Activated CD4-positive, alpha-beta T cell treated with anti-CD3 and anti-CD28 coated beads, Interleukin-2, Interleukin-6, amounts not matched to agents 100 ng/mL and 50 ng/mL, durations not matched to agents 16 hours and 8 hours (primary cell): ENCODE measurements around the gene SLC25A17.
"Not testable (repeated sequence)": the region's sequence is repeated elsewhere in the genome, so short reads cannot be mapped to it uniquely, and the experiment has no call there.

Source experiments
- DNase-seq: peaks from one replicate; pipeline ENCODE4 v3.0.0-alpha.2; 2020

SLC25A17 gene

GRCh38 chr22:40818192-40818746 lies 877 bp downstream of the SLC25A17 start:
- DNase-seq = peak; percentile 41

DNA sequence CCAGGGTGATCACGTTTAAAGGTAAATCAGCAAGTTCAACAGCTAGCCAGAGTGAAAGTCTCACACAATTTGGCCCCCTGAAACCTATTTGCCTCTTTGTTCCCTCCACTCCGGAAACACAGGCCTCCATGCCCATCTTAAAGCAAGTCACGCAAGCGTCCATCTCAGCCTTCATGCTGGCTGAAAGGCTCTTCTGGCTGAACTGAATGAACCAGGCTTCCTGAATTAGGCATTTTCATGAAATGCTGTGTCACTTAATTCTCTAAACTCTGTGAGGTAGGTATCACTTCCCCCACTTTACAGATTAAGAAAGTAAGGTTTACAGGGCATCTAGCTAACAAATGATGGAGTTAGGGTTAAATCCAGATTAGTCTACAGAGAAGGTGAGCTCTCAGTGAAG lies 1.4 kb downstream of the SLC25A17 start:
- no peak for DNase-seq

DNA sequence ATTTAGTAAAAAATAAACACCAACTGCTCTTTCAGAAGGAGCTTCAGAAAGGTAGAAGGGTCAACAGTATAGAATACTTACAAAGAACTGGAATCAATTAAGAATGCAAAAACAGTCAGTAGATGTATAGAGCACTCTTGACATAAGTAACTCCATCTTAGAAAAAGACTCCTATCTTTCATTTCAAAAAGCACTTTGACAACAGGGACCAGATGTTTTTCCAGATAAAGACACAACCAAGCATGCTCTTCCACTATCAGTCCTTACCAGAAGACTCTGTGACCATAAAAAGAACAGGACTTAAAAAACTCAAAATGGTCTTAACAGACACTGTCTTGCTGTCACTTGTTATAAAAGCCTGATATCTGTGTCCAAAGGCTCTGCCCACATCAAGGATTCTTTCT lies 5.2 kb downstream of the SLC25A17 start:
- no peak for DNase-seq

DNA sequence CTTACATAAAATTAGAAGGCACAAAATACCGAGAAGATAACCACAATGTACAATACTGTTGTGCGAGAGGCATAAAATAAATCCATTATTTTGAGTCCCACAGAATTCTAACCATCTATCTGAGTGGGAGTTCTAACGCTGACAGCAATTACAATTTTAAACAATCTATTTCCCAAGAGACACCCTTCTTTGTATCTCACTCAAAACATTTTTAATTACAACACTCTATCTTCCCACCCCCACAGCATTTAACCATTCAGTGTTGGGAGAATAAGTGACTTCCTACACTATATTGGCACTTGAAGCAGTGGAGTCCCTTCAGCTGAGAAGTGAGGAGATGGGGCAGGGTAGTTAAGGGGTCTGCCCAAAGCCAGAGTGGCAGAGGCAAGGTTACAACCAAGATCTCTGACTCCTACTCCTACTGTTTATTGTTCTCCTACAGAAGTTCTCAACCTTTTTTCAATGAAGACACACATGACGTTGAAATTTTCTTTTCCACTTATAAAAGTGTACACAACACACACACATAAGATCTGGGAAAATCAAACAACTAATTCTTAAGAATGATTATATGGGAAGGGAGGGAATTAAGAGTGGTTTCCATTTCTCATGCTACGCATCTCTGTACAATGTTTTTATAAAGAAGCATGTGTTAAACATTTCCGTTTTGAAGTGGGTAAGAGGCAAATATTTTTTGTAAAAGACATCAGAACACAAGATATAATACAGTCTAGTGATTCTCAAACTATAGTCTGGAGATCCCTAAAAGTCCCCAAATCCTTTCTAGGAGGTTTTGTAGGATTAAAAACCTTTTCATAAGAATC lies 10.9 kb downstream of the SLC25A17 start:
- DNase-seq = no peak

- no peak for DNase-seq
Measured at GRCh38 chr22:40806711-40807110, 12.4 kb downstream of the SLC25A17 start.

DNA sequence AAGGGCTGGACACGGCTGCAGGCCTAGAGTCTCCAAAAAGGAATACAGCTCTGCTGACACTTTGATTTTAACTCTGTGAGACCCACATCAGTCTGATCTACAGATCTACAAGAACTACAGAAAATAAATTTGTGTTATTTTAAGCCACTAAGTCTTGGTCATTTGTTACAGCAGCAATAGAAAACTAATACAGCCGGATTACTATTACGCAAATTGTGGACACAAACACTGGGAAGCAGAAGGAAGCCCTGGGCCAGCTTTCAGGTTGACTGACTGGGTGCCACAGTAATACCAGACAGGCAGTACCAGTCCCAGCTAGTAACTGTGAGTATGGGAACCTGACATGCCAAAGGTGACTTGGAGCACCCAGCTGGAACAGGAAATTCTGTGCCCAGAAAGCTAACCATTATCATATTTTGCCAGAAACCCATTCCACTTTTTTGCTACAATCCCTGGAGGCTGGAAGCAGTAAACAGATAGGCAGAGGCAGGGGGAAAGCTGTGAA lies 13.4 kb downstream of the SLC25A17 start:
- DNase-seq = no peak

DNA sequence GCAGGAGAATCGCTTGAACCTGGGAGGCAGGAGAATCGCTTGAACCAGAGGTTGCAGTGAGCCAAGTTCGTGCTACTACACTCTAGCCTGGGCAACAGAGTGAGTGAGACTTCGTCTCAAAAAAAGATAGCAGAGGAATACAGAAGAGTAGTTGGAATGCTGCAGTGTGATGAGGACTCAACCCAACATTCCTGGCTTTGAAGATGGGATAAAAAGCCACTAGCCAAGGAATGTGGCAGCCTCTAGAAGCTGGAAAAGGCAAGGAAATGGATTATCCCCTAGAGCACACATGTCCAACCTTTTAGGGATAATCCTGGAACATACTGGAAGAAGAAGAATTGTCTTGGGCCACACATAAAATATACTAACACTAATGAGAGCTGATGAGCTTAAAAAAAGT lies 13.9 kb downstream of the SLC25A17 start:
- DNase-seq = no peak

- no peak for DNase-seq
Measured at GRCh38 chr22:40803321-40803720, 15.8 kb downstream of the SLC25A17 start.

DNA sequence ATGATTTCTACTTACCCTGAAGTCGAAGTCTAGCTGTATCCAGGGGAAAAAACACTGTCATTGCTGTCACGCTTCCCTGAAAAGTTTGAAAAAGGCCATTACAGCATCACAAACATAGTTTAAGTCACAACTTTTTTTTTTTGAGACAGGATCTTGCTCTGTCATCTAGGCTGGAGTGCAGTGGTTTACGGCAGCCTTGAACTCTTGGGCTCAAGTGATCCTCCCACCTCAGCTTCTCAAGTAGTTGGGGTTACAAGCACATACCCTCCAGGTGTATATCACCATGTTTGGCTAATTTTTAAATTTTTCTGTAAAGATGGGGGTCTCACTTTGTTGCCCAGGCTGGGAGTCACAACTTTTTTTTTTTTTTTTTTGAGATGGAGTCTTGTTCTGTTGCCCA lies 20.1 kb downstream of the SLC25A17 start:
- DNase-seq = no peak

DNA sequence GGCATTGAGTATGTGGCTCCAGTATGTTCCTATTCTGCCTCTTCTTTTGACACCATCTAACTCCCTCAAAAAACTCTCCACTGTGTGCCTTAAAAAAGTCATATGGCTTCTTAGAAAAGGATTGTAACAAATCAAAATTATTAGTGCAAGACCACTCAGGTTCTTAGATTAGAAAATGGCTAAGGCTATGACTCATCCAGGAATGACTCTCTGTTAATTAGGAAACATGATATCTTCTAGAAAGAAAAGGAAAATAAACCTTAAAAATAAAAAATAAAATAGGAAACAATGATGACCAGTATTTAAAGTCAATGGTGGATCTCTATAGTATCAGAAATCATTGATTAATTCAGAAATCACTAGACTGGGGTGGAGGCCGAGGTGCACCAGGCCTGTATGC lies 21.7 kb downstream of the SLC25A17 start:
- no peak for DNase-seq

- no peak for DNase-seq
Measured at GRCh38 chr22:40792451-40792850, 26.7 kb downstream of the SLC25A17 start.

GRCh38 chr22:40791241-40791640 lies 27.9 kb downstream of the SLC25A17 start:
- no peak for DNase-seq

DNA sequence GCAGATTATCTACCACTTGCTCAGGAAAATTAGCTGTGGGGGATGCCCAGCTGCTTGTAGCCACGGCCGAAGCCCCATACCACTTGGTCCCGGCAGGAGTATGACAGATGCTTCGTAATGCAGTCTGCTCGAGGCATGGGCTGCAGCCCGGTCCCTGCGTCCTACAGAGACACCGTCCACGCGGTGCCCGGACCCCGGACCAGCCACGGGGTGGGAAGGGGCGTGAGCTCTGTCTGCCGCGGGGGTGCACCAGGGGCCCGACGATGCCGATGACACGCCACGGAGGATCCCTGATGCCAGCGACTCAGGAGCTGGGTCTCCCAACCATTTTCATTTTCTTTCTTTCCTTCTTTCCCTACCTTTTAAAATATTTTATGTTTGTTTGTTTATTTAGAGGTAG lies 30.0 kb downstream of the SLC25A17 start:
- no peak for DNase-seq

GRCh38 chr22:40782521-40782920 lies 36.6 kb downstream of the SLC25A17 start:
- no peak for DNase-seq

- DNase-seq = not testable (repeated sequence)
Measured at GRCh38 chr22:40781749-40782148, 37.4 kb downstream of the SLC25A17 start.

- DNase-seq = no peak
Measured at GRCh38 chr22:40769761-40770160, 49.4 kb downstream of the SLC25A17 start.

DNA sequence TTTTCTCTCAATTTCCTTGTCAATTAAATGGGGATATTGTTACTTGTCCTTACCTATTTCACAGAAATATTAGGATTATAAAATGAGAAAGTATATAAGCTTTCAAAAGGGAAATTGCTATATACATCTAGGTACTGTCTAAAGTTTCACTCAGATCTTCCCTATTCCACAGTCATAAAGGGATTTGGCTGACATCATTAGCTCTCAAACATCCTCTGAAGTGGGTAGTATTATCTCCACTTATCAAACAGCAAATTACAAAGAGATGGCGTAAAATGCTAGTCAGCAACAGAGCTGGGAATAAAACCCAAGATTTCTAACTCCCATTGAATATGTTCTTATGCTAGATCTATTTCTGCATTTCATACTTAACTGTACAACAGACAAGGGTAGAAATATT lies 50.9 kb downstream of the SLC25A17 start:
- peak; percentile 27 for DNase-seq

DNA sequence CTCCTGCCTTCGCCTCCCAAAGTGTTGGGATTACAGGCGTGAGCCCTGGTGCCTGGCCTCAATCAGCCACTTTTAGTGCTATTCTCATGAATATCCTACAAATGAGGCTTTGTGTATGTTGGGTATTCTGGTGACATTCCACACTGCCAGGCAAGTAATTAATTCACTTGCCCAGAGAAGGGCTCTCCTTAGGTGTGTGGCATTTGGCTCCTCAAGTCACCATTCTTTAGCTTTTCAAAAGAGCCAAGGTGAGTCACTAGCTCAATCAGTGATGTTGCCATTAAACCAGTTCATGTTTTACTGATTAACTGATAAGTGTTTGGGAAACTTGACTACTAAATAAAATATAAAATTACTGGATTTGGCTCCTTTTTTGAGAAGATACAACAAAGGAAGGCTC lies 52.2 kb downstream of the SLC25A17 start:
- DNase-seq = no peak

- no peak for DNase-seq
Measured at GRCh38 chr22:40764763-40765441, 54.2 kb downstream of the SLC25A17 start.

DNA sequence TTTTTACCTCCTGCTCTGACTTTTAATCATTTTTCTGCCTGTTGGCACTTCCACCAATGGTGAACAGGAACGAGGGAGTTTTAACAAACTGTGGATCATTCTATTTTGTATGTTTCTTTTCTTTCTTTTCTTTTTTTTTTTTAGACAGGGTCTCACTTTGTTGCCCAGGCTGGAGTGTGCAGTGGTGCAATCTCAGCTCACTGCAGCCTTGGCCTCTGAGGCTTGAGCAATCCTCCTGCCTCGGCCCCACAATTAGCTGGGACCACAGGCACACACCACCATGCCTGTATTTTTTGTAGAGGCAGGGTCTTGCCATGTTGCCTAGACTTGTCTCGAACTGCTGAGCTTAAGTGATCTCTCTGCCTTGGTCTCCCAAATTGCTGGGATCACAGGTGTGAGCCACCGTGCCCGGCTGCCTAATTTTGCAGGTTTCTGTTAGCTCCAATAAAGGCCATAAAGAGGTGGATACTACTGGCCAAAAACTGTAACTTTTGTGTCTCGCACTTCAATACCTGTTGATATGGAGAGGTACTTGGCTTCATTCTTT lies 59.8 kb downstream of the SLC25A17 start:
- DNase-seq = no peak

- DNase-seq = not testable (repeated sequence)
Measured at GRCh38 chr22:40758851-40759250, 60.3 kb downstream of the SLC25A17 start.

- no peak for DNase-seq
Measured at GRCh38 chr22:40758390-40758789, 60.8 kb downstream of the SLC25A17 start.

- DNase-seq = no peak
Measured at GRCh38 chr22:40757071-40757470, 62.1 kb downstream of the SLC25A17 start.

DNA sequence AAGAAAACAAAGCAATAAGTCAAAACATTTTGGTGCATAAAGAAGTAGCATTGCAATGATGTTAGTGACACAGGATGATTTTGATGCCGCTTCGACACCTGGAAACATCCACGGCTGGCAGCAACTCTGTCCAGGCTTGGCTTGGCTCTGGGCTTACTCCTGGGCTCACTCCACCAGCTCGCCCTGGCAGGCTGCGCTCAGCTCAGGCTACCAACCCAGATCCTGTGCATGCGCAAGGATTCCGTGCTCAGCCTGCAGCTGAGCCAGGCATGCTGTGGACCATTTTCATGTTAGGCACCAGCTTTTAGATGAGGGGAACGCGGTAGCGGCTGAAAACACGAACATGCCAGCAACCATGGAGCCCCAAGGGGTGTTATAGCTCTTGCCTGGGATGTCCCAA lies 66.0 kb downstream of the SLC25A17 start:
- DNase-seq = no peak
